8988T (cell line): ENCODE measurements around the gene ANO10.
"Not testable (repeated sequence)": the region's sequence is repeated elsewhere in the genome, so short reads cannot be mapped to it uniquely, and the experiment has no call there.

Source experiments
- DNase-seq: peaks from one replicate; pipeline ENCODE4 v3.0.0; 2011

ANO10 gene

DNA sequence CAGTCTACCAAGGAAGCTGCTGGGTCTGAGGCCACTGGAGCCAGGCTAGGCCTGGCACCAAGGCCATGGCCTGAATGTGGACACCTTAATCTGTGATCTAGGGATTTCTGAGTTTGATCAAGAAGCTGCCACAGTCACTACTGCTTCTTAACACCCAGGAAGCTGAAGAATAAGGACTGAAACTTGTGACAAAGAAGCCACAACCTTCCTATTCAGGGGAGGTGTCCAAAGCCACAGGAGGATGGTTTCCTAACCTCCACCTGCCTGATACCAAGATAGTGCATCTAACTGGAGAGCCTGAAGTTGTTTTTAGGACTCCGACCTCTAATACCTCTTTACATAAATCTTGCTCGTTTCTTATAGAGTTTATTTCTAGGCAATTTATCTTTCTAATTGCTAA lies 5.5 kb upstream of the ANO10 start:
- no peak for DNase-seq

DNA sequence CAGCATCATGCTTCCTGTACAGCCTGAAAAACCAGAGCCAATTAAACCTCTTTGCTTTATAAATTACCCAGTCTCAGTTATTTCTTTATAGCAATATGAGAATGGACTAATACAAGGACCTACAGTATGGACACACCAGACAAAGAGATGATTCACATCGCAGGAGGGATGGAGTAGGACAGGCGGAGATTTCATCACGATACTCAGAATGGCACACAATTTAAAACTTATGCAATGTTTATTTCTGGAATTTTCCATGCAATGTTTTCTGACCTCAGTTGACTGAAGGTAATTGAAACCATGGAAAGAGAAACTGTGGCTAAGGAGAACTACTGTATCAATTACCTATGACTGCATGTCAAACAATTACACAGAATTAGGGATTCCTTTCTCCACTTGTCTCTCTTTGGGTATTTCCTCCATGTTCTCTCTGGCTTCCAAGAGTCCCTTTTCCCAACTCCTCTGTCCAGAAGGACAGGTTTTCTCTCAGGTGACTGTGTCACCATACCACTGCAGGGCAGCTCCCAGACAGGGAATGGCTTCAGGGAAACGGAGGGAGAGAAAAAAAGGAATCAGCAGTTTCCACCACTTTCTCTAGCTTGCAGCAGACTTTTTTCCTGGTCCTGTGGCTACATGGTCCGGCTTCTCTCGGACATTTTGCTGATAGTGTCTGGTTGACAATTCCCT lies 3.0 kb upstream of the ANO10 start:
- no peak for DNase-seq

DNA sequence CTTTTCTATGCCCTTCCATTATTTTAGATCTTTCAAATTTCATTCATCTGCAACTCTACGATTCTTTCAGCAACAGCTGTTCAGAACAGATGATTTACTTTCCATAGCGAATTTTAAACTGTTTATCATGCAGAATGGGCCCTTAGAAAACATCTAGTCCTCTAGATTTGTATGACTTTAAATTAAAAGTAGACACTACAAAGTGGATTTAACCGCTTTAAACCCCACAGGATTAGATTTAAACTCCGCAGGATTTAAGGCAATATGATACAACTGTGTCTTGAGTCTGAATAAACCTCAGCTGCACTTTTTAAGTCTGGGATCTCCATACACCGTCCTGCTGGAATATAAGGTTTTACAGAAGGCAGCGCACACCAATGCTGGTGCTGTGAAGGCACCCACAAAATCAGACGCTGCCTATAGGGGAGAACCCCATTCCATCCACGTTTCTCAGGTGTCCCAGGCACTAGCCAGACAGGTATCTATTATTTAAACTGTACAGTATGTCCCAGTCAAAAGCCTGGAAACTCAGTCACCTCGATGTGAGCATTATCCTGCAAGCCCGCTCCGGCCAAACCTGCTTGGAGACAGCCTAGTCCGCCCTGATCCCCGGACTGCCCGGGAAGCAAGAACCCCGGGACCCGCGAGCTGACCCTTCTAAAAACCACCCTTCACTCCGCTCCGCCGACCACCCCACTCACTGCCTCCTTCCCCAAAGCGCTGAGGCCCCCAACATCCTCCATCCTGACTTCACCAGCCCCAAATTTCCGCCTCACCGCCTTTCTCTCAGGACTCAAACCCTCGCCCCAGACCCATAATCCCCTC lies 768 bp downstream of the ANO10 start:
- no peak for DNase-seq

DNA sequence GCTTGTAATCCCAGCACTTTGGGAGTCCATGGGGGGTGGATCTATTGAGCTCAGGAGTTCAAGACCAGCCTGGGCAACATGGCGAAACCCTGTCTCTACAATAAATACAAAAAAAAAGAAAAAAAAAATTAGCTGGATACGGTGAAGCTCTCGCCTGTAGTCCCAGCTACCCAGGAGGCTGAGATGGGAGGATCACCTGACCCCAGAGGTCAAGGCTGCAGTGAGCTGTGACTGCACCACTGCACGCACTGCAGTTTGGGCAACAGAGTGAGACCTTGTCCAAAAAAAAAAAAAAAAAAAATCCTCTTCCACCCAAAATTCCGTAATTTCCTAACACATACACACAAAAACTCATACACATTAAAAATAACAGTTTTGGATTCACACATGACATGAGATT lies 2.2 kb downstream of the ANO10 start:
- DNase-seq: no peak

DNA sequence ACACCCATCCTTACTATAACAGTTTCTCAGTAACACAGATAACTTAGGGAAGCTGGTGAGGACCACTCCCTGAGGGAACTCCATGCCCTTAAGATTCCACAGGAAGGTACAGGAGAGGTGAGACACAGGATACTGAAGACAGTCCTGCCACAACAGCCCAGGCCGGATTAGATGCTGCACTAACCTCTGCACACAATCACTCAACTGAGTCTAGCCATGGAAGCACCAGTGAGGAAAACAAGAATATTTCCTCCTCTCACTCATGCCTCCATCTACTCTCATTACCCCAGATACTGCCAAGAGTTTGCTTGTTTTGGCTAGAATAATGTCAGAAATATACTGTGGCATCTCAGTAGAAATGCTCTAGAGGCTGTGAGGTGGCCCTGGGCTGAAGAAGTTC lies 3.7 kb downstream of the ANO10 start:
- no peak for DNase-seq

DNA sequence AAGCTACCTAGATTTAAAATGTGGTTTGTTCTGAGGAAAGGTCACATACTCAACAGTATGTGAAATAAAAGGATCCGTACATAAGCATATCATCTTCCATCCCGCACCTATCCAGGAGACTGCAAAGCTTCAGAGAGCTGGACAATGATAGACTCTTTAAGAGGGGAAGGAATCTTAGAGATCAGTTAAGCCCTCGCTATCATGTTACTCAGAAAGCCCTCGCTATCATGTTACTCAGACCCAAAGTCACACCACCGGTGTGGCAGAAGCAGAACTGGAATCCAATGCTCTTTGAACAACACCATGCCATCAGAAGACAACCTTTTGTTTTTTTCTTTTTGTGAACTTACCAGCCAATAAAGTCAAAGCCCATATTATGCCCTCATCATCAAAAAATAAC lies 5.8 kb downstream of the ANO10 start:
- no peak for DNase-seq

DNA sequence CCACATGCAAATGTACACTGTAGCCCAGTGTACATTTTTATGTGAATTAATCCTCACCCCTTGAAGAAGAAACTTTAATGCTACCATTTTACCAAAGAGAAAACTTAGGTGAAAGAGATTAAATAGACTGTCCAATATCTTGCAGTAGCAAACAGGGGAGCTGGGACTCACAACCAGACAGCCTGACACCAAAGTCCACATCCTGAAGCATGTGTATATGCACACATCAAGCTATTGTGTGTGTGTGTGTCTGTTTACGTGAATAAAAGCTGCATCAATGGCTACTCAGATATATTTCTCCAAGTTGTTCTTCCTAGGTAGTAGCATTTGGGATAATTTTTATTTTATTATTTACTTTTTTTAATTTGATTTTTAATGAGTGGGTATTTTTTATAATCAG lies 6.7 kb downstream of the ANO10 start:
- DNase-seq: no peak

DNA sequence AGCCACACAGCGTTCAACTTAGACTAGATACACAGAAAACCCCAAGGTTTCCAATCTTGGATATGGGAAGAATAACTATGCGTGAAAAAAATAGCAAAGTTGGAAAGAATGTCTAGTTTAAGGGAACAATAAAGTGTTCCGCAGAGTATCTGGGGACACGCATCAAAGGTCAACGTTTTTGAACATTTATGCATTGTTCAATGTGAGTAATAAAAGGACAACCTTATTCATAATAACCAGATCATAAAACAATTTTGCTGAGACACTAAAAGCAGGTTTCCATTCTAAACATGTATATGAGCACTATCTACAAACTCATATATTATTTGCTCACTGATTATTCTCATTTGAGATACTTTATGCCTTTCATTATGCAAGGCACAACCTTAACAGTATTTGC lies 7.8 kb downstream of the ANO10 start:
- no peak for DNase-seq

DNA sequence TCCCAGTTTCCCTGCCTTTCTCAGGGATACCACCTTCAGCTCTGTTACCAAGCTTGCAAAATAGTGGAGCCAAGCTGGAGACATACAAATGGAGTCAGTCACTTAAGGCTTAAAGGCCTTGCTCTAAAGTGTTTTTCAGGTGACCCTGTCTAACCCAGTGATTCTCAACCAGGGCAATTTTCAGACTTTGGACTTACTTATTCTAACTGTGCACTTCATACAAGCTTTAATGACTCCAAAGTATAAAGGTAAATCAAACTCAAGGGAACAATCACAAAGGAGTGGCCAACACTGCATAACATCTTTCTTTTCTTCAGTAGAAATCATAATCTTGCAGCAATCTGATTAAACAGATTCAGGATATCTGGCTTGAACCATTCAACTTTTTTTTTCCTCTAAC lies 9.4 kb downstream of the ANO10 start:
- no peak for DNase-seq

DNA sequence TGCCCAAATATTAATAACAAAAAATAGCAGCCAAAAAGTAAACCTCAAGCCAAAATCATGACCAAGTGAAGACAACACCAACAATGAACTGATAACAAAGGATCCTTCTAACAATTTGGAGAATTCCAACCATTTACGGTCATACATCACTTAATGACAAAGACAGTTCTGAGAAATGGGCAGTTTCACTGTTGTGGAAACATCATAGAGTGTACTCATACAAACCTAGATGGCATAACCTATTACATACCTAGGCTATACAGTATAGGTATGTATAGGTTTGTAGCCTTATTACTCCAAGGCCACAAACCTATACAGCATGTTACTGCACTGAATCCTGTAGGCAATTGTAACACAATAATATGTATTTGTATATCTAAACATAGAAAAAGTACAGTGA lies 12.4 kb downstream of the ANO10 start:
- DNase-seq: no peak

DNA sequence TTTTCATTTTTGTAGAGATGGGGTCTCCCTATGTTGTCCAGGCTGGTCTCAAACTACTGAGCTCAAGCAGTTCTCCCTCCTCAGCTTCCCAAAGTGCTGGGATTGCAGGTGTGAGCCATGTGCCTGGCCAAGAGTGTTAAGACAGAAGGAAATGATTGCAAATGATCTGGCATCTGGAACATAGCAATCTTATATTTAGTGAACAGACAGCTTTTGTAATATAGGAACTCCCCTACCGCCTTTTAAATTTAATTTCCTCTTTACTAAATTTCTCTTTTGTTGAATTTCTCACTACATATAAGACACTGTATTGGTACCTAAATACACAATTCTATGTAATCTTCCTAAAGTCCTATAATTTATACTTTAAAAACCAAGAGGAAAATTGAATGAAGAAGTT lies 13.1 kb downstream of the ANO10 start:
- DNase-seq: no peak

DNA sequence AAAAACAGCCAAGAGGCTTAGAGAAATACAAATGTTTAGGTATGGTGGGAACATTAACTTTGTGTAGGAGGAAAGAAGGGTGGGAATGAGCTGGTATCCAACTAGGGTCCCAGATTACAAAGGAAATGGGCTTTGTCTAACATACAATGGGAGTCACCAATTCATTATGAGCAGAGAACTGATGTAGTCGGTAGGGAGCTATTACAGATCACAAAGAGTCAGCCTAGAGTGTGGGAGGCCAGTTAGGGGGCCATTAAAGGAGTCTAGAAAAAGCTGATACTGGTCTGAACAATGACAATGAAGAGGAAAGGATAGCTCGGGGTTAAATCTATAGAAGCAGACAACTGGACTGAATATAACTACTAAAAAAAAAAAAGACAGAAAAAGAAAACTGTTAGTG lies 15.5 kb downstream of the ANO10 start:
- no peak for DNase-seq

DNA sequence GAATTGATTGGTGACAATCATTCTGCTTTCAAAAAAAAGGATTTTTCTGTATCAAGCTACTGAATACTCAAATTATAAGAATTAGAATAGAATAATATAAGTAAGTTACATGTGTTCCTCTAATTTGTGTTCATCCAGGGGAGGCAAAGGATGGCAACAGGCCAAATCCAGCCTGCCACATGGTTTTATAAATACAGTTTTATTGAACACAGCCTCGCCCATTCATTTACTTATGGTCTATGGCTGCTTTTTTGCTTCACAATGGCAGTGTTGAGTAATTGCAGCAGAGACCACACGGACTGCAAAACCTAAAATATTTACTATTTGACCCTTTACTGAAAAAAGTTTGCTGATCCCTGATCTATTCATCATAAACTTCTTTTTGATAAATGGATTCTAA lies 21.9 kb downstream of the ANO10 start:
- not testable (repeated sequence) for DNase-seq

DNA sequence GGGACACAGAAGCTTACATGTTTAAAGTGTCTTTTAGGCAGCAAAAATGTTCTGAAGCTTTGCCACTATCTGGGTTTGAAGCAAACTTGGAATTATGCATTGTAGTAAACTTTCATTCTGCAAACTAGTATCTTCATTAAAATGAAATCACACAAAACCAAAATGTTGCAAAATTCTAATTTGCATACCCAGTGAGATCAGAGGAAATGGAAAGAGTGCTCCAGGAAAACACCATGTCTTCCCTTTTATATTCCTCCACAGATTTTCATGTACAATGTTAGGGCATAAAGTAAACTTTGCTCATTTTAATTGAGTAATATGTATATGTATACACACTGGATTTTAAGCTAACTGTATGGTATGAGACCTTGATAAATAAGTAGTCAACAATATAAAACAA lies 23.9 kb downstream of the ANO10 start:
- no peak for DNase-seq

DNA sequence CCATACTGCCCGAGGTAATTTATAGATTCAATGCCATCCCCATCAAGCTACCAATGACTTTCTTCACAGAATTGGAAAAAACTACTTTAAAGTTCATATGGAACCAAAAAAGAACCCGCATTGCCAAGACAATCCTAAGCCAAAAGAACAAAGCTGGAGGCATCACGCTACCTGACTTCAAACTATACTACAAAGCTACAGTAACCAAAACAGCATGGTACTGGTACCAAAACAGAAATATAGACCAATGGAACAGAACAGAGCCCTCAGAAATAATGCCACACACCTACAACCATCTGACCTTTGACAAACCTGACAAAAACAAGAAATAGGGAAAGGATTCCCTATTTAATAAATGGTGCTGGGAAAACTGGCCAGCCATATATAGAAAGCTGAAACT lies 25.6 kb downstream of the ANO10 start:
- not testable (repeated sequence) for DNase-seq

DNA sequence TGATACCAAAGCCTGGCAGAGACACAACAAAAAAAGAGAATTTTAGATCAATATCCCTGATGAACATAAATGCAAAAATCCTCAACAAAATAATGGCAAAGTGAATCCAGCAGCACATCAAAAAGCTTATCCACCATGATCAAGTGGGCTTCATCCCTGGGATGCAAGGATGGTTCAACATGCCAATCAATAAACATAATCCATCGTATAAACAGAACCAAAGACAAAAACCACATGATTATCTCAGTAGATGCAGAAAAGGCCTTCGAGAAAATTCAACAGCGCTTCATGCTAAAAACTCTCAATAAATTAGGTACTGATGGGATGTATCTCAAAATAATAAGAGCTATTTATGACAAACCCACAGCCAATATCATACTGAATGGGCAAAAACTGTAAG lies 26.5 kb downstream of the ANO10 start:
- not testable (repeated sequence) for DNase-seq

DNA sequence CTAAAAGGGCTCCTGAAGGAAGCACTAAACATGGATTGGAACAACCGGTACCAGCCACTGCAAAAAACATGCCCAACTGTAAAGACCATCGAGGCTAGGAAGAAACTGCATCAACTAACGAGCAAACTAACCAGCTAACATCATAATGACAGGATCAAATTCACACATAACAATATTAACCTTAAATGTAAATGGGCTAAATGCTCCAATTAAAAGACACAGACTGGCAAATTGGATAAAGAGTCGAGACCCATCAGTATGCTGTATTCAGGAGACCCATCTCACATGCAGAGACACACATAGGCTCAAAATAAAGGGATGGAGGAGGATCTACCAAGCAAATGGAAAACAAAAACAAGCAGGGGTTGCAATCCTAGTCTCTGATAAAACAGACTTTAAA lies 28.2 kb downstream of the ANO10 start:
- DNase-seq: not testable (repeated sequence)

DNA sequence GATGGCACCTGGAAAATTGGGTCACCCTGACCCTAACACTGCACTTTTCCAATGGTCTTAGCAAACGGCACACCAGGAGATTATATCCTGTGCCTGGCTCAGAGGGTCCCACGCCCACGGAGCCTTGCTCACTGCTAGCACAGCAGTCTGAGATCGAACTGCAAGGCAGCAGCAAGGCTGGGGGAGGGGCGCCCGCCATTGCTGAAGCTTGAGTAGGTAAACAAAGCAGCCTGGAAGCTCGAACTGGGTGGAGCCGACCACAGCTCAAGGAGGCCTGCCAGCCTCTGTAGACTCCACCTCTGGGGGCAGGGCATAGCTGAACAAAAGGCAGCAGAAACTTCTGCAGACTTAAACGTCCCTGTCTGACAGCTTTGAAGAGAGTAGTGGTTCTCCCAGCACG lies 29.9 kb downstream of the ANO10 start:
- not testable (repeated sequence) for DNase-seq

DNA sequence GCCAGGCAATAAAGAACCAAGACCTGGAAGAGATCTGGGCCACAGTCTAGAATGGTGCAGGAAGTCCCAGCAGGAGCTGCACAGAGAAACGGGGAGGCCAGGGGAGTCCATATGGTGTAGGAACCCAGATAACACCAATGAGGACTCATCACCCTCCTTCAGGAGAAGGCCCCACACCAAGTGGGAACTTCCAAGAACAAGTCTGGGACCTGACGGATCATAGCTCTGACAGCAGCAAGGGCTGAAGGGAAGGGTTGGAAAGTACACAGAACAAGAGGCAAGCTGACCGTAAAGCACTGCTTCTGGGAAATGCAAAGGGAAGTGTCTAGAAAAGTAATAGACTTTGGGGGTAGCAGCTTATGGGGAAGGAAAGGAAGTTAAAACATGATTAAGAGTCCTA lies 34.5 kb downstream of the ANO10 start:
- DNase-seq: no peak

DNA sequence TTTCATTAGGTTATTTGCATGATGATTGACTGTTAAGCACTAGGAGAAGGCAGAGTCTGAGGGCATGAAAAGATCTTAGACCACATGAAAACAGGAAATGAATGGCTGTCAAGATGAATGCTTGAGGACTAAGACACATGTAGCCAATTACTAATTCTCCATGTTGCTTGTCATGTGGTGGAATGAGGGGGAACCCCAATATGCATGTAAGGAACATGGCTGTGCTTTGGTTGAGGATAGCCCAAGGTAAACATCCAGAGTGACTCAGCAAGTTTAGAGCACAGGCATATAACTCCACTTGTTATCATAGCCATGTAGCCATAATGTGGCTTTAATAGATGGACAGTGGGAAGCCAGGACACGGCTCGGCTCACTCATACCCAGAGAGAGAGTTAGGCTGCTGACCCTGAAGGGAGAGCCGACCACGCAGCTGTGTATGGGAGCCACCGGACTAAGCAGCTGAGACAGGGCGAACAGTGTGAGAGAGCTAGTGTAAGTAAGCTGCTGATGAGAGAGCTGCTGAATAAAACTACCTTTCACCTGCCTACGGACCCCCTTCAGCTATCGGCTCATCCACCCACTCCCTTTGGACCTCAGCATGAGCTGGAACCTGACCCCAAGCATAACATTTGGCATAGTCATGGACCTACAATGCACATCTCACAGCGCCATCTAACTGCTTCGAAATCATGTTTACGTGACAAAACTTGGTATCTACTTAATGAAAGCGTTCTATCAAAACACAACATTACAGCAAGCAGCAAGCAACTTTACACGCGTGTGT lies 37.6 kb downstream of the ANO10 start:
- no peak for DNase-seq

DNA sequence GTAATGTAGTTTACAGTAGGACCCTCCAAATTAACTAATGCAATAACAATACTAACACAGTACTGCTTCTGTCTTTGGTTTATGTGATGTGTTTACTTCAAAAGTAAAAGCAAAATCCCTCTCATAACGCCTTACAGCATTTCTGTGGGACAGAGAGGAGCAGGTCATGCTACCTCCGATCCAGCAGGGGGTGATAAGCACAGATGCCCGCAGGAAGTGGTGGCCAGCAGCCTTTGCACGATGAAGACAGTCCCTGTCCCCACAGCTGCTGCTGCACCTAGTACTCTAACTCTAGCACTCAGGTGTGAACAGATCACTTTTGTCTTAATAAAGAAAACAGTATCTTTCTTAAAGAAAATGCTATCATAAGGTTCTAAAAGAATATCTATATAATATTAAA lies 38.3 kb downstream of the ANO10 start:
- no peak for DNase-seq

DNA sequence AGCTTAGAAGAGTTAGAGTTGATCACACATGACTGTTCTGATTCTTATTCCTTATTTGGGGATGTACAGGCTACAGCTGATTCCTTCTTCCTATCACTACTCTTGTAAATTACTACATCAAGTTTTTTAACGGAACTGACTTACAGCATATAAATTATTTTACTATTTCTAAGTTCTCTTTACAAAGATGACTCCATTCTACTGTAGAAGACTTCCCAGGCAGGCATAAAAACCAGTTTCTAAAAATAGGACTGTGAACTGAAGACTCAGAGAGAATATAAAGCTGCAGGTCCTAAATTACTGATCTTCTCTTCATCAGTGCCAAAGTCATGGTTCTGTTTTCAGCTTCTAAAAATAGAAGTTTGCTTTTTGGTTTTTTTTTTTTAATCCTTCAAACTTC lies 38.9 kb downstream of the ANO10 start:
- DNase-seq: no peak

DNA sequence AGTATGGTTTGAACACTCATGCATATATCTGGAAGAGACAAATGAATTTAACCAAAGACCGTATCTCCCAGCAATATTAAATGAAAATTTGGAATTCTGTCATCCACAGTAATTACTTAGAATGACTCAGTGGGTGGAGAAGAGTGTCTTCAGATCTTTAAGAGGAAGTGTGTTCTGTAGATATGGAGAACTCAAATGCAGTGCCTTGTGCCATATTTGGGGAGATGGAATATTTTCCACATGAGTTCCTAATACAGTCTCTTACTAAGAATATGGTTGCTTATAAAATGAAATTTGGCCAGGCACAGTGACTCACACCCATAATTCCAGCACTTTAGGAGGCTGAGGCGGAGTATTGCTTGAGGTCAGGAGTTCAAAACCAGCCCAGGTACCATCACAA lies 40.5 kb downstream of the ANO10 start:
- no peak for DNase-seq

DNA sequence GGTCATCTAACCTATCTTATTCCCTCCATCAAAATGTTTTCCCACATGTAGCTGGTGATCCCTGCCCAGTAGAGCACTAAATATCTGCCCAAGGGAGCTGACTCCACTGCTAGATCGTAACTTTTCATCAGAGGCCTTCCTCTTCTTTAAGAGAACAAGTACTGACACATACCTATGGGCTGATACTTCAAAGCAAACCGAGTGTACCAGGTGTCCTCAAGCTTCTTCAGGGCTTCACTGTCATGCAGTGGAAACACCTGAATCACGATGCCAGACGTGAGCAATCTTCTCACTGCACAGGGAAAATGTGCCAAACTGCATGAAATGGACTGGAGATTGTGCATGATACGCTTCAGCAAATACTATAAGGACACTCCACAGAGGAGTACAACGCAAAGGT lies 41.6 kb downstream of the ANO10 start:
- DNase-seq: no peak
